Tibial artery (tissue), 4 donors: Measurements from ENCODE around the gene INSC.

Experiments
- DNase-seq, 2 donors: peaks; one replicate each; pipeline ENCODE4 v3.0.0-alpha.2; 2019
- H3K27ac ChIP-seq, 2 donors: fragments of 200-600 bp; sonication (generic) in 1 of 2; 1 replicate in 1 of 2; 2 replicates in 1 of 2; pipeline ENCODE4 v1.5.1; 2018 to 2019; ENCODE audit warnings: mild to moderate bottlenecking in 1 of 2
- H3K27me3 ChIP-seq, 2 donors: fragments of 200-600 bp; sonication (generic) in 1 of 2; one replicate each; pipeline versions ENCODE4 v1.5.1 to v1.6.0; 2016 to 2019
- H3K36me3 ChIP-seq, 3 donors: fragments of 200-600 bp; sonication (generic) in 2 of 3; one replicate each; pipeline ENCODE4 v1.5.1; 2016 to 2019; ENCODE audit warnings: mild to moderate bottlenecking in 2 of 3
- H3K4me1 ChIP-seq, 4 donors: fragments of 200-600 bp; sonication (generic) in 2 of 4; 1 replicate in 3 of 4; 2 replicates in 1 of 4; pipeline ENCODE4 v1.5.1; 2016 to 2019
- H3K4me3 ChIP-seq, 2 donors: fragments of 200-600 bp; sonication (generic) in 1 of 2; 1 replicate in 1 of 2; 2 replicates in 1 of 2; pipeline ENCODE4 v1.5.1; 2018 to 2019; ENCODE audit warnings: mild to moderate bottlenecking in 2 of 2
- H3K9me3 ChIP-seq, 3 donors: fragments of 200-600 bp; sonication (generic) in 1 of 3; one replicate each; pipeline ENCODE4 v1.5.1; 2016 to 2019
- CTCF ChIP-seq, 2 experiments: fragments of 200-600 bp in 1 of 2; fragments of 450-650 bp in 1 of 2; IDR thresholded peaks; one replicate each; pipeline ENCODE4 v1.5.1; 2017 to 2019; ENCODE audit warnings: antibody characterized with exemption in 2 of 2, mild to moderate bottlenecking in 1 of 2, moderate library complexity in 1 of 2
- intact Hi-C: fragments of 100-400 bp; cut with DNase I; formaldehyde crosslinking; loops from one replicate; pipeline ENCODE4 v1.15.0; 2023; ENCODE audit warnings: low total_unique reads

INSC gene

GRCh38 chr11:15236559-15236958, 121.8 kb downstream of the INSC start:
- no peak overlapping the region for H3K4me3 ChIP-seq
- H3K36me3 ChIP-seq, result no peaks in the 10 kb centered on the region
- TF ChIP-seq CTCF (IDR thresholded peaks at IDR 0.05), result no peak
- H3K4me1 ChIP-seq, result no peaks in the 10 kb centered on the region
- DNase-seq, result no peak
- no peak overlapping the region for H3K27ac ChIP-seq
- no peaks in the 10 kb centered on the region for H3K27me3 ChIP-seq
- intact Hi-C loops, result no loop called here
- H3K9me3 ChIP-seq, result no peaks in the 10 kb centered on the region

- no peak for TF ChIP-seq CTCF (IDR thresholded peaks at IDR 0.05)
- no peaks in the 10 kb centered on the region for H3K27me3 ChIP-seq
- DNase-seq, result no peak
Observed at GRCh38 chr11:15238856-15239255, 124.1 kb downstream of the INSC start.

GRCh38 chr11:15248749-15249148, 134.0 kb downstream of the INSC start:
- Histone ChIP-seq H3K36me3 (no peaks in the 10 kb centered on the region), H3K27me3 (no peaks in the 10 kb centered on the region), H3K4me1 (no peaks in the 10 kb centered on the region), H3K9me3 (no peaks in the 10 kb centered on the region), H3K4me3 (no peak overlapping the region), H3K27ac (no peak overlapping the region)
- no peak for TF ChIP-seq CTCF (IDR thresholded peaks at IDR 0.05)
- no peak for DNase-seq
- intact Hi-C loops, result no loop called here

More at GRCh38 chr11:15238856-15239255, 124.1 kb downstream of the INSC start:
- Histone ChIP-seq H3K36me3 (no peaks in the 10 kb centered on the region), H3K9me3 (no peaks in the 10 kb centered on the region), H3K4me3 (no peak overlapping the region), H3K4me1 (no peaks in the 10 kb centered on the region), H3K27ac (no peak overlapping the region)
- intact Hi-C loops, result no loop called here

- intact Hi-C loops, result no loop called here
- Histone ChIP-seq H3K4me3 (no peak overlapping the region), H3K27ac (no peak overlapping the region), H3K36me3 (no peaks in the 10 kb centered on the region), H3K27me3 (no peaks in the 10 kb centered on the region), H3K4me1 (no peaks in the 10 kb centered on the region), H3K9me3 (no peaks in the 10 kb centered on the region)
- TF ChIP-seq CTCF (IDR thresholded peaks at IDR 0.05), result no peak
- no peak for DNase-seq
Observed at GRCh38 chr11:15258433-15259165, 143.9 kb downstream of the INSC start.

GRCh38 chr11:15266999-15267398, 152.3 kb downstream of the INSC start:
- Histone ChIP-seq H3K27ac (no peak overlapping the region), H3K4me3 (no peak overlapping the region), H3K9me3 (peaks cover 0 to 12% (median 0%) of the 10 kb centered on the region in 3 donors), H3K36me3 (no peaks in the 10 kb centered on the region), H3K27me3 (no peaks in the 10 kb centered on the region), H3K4me1 (no peaks in the 10 kb centered on the region)
- no peak for DNase-seq
- no peak for TF ChIP-seq CTCF (IDR thresholded peaks at IDR 0.05)
- intact Hi-C loops, result no loop called here
